PC-9 (cell line): Measurements from ENCODE around the gene KIF18A. TPM values are rescaled to one million over a fixed set of nuclear protein-coding genes. Genes with fewer than 3 reads are reported as not detected.

Experiments
- BruUV-seq: library from RNA; stranded (reverse); fragments of 400-500 nt; replicated peaks from 2 replicates; lab custom pipeline; 2021; lab: Mats Ljungman, UMichigan
- CTCF ChIA-PET: fragments of 300-600 bp; sonication (Branson Sonifier 250); formaldehyde crosslinking; loops from one replicate; lab custom pipeline; 2022; ENCODE audit warnings: antibody characterized with exemption; lab: Charles Lee
- POLR2A ChIA-PET: fragments of 300-600 bp; sonication (Branson Sonifier 250); formaldehyde crosslinking; loops from one replicate; lab custom pipeline; 2022; ENCODE audit warnings: antibody characterized with exemption; ENCODE audit not compliant: unreplicated experiment; lab: Charles Lee
- DNase-seq, 2 experiments: peaks; one replicate each; pipeline versions ENCODE4 v3.0.0 to v3.0.0-alpha.2; 2015 to 2022; ENCODE audit warnings: mixed read lengths in 1 of 2
- H2AFZ ChIP-seq: fragments of 200-600 bp; sonication (generic); 2 replicates; pipeline ENCODE4 v1.8.1; 2017; ENCODE audit warnings: antibody characterized with exemption
- H3F3A ChIP-seq: fragments of 200-600 bp; sonication (generic); 2 replicates; pipeline ENCODE4 v1.8.1; 2017; ENCODE audit warnings: antibody characterized with exemption, mild to moderate bottlenecking, low read depth; ENCODE audit not compliant: insufficient read depth
- H3K27ac ChIP-seq: fragments of 200-600 bp; sonication (generic); 2 replicates; pipeline ENCODE4 v1.6.1; 2016; ENCODE audit warnings: mixed run types
- H3K27me3 ChIP-seq: fragments of 200-600 bp; sonication (generic); 2 replicates; pipeline ENCODE4 v1.6.1; 2016; ENCODE audit warnings: low read depth, mixed run types; ENCODE audit not compliant: insufficient read depth
- H3K36me3 ChIP-seq: fragments of 200-600 bp; sonication (generic); 2 replicates; pipeline ENCODE4 v1.6.1; 2016; ENCODE audit warnings: low read depth, mixed run types
- H3K4me1 ChIP-seq: fragments of 200-600 bp; sonication (generic); replicated peaks from 2 replicates; pipeline ENCODE4 v1.6.1; 2016; ENCODE audit warnings: mixed run types; ENCODE audit not compliant: insufficient read depth
- H3K4me2 ChIP-seq: fragments of 200-600 bp; sonication (generic); 2 replicates; pipeline ENCODE4 v1.6.1; 2017; ENCODE audit warnings: mixed run types
- H3K4me3 ChIP-seq: fragments of 200-600 bp; sonication (generic); 2 replicates; pipeline ENCODE4 v1.6.1; 2016; ENCODE audit warnings: mixed run types
- H3K79me2 ChIP-seq: fragments of 200-600 bp; sonication (generic); 2 replicates; pipeline ENCODE4 v1.6.1; 2017; ENCODE audit warnings: low read depth, mixed run types
- H3K9me2 ChIP-seq: fragments of 200-600 bp; sonication (generic); 2 replicates; pipeline ENCODE4 v1.8.1; 2017; ENCODE audit warnings: mild to moderate bottlenecking; ENCODE audit not compliant: insufficient read depth
- H3K9me3 ChIP-seq: fragments of 200-600 bp; sonication (generic); 2 replicates; pipeline ENCODE4 v1.8.1; 2016; ENCODE audit warnings: low read depth; ENCODE audit not compliant: insufficient read depth
- H4K20me1 ChIP-seq: fragments of 200-600 bp; sonication (generic); 2 replicates; pipeline ENCODE4 v1.8.1; 2017; ENCODE audit not compliant: insufficient read depth
- CTCF ChIP-seq: fragments of 200-600 bp; sonication (generic); conservative IDR thresholded peaks from 2 replicates; pipeline ENCODE4 v1.6.1; 2017; ENCODE audit warnings: mixed run types, antibody characterized with exemption, mild to moderate bottlenecking, moderate library complexity
- EZH2 ChIP-seq: fragments of 200-600 bp; sonication (generic); IDR thresholded peaks from 2 replicates; pipeline ENCODE4 v1.8.0; 2017; ENCODE audit warnings: antibody characterized with exemption, low read depth
- intact Hi-C: fragments of 100-400 bp; cut with micrococcal nuclease; formaldehyde crosslinking; loops from one replicate; pipeline ENCODE4 v1.10.0; 2022; ENCODE audit not compliant: unreplicated experiment
- total RNA-seq: library from RNA; stranded (reverse); gene quantifications from 2 replicates; pipeline ENCODE4 v1.2.3, GENCODE V29; 2021

Gene KIF18A
- total RNA-seq, 1 experiment from 2014 or later = 31.1 TPM

DNA sequence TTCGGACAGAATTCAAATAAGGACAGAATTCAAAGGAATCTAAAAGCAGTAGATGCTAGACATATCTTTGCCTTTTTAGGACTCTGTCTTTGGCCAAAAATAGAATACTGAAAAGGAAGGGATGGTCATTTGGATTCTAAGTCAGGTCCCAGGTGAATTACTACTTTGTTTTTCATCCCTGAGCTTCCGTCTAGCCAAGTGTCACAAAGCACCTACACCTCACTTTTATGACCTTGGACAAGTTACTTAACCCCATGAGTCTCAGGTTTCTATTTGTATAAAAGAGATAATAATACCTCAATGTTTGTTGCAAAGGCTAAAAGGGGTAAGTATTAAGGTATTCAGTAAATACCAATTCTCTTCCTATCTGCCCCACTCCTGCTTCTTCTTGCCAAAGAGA lies 7.3 kb downstream of the KIF18A start:
- Histone ChIP-seq H3K79me2 (peaks cover 75% of the 10 kb centered on the region), H3K9me2 (no peaks in the 10 kb centered on the region), H3K4me3 (no peak overlapping the region), H3K36me3 (0 out of 2 replicates have a peak, but pooled peaks cover 8% of the 10 kb centered on the region), H4K20me1 (no peaks in the 10 kb centered on the region), H3K27me3 (no peaks in the 10 kb centered on the region), H3K27ac (no peak overlapping the region), H3K9me3 (no peaks in the 10 kb centered on the region), H2AFZ (no peak overlapping the region), H3F3A (no peaks in the 10 kb centered on the region), H3K4me2 (no peak overlapping the region), H3K4me1 (peaks cover 16% of the 10 kb centered on the region)
- intact Hi-C loops = loop anchor here (10.0 kb wide), 2 partner anchors 244 to 1234 kb away; no protein-coding TSS in a partner anchor
- no peak for TF ChIP-seq CTCF
- no peak for TF ChIP-seq EZH2
- CTCF ChIA-PET = no interaction called here
- BruUV-seq = no TSS peak
- no peak for DNase-seq
- POLR2A ChIA-PET = interaction anchor here (0.7 kb wide), 1 partner anchor 11 kb away, joined by 13 read pairs; no protein-coding TSS in a partner anchor

GRCh38 chr11:28099715-28100114 lies 8.2 kb downstream of the KIF18A start:
- Histone ChIP-seq H3K27me3 (no peaks in the 10 kb centered on the region), H3K9me3 (no peaks in the 10 kb centered on the region), H3K27ac (no peak overlapping the region), H3K79me2 (peaks cover 71% of the 10 kb centered on the region), H3K4me1 (peaks cover 7% of the 10 kb centered on the region; the same call in 1 of the 2 replicates), H3K36me3 (peaks cover 18% of the 10 kb centered on the region; the same call in 1 of the 2 replicates), H3K9me2 (no peaks in the 10 kb centered on the region), H3F3A (no peaks in the 10 kb centered on the region), H3K4me3 (no peak overlapping the region), H3K4me2 (no peak overlapping the region), H4K20me1 (no peaks in the 10 kb centered on the region; the same call in 1 of the 2 replicates), H2AFZ (no peak overlapping the region)
- TF ChIP-seq CTCF = no peak
- TF ChIP-seq EZH2 = no peak
- no peak for DNase-seq
- ChIA-PET POLR2A (no interaction called here), CTCF (no interaction called here)
- intact Hi-C loops = loop anchor here (10.0 kb wide), 2 partner anchors 245 to 1235 kb away; no protein-coding TSS in a partner anchor
- no TSS peak for BruUV-seq

DNA sequence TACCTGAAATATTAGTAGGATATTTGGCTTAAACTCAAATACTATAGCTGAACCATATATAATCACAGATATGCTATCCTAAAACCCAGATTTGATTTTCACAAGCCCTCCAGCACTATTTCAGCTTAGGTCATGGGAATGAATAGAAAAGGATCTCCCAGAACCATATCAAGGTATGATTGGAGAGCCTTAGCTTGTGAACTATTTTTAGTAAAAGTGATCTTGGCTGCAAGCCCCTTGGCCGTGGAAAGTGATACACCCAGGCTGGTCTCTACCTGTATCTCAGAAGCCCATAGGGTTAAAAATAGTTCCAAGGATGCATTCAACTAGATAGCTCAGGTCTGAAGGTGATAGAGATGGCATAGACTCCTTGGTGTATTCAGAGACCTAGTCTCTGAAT lies 9.7 kb downstream of the KIF18A start:
- no peak overlapping the region for H2AFZ ChIP-seq
- peaks cover 56% of the 10 kb centered on the region for H3K79me2 ChIP-seq
- H3K9me3 ChIP-seq = no peaks in the 10 kb centered on the region
- no TSS peak for BruUV-seq
- no peaks in the 10 kb centered on the region for H3K9me2 ChIP-seq
- TF ChIP-seq EZH2 (no peak), CTCF (no peak)
- DNase-seq = no peak
- no peaks in the 10 kb centered on the region; the same call in 1 of the 2 replicates for H4K20me1 ChIP-seq
- H3K4me2 ChIP-seq = no peak overlapping the region
- H3K36me3 ChIP-seq = peaks cover 20% of the 10 kb centered on the region; the same call in 1 of the 2 replicates
- H3F3A ChIP-seq = no peaks in the 10 kb centered on the region
- H3K4me3 ChIP-seq = no peak overlapping the region
- POLR2A ChIA-PET = no interaction called here
- H3K4me1 ChIP-seq = no peaks in the 10 kb centered on the region
- intact Hi-C loops = no loop called here
- CTCF ChIA-PET = no interaction called here
- H3K27me3 ChIP-seq = no peaks in the 10 kb centered on the region
- no peak overlapping the region for H3K27ac ChIP-seq
